Neural progenitor cell (in vitro differentiated cells): ENCODE results near the gene GUCA2B. TPM values are rescaled to one million over a fixed set of nuclear protein-coding genes. Genes with fewer than 3 reads are reported as not detected.

Experiments
- DNase-seq: peaks from one replicate; pipeline ENCODE4 v3.0.0-alpha.2; 2016; ENCODE audit warnings: low spot score
- H2AFZ ChIP-seq: fragments of 200-600 bp; sonication (generic); replicated peaks from 2 replicates; pipeline ENCODE4 v1.6.1; 2016; ENCODE audit warnings: antibody characterized with exemption
- H3F3A ChIP-seq: fragments of 200-600 bp; sonication (generic); 2 replicates; pipeline ENCODE4 v1.6.1; 2016; ENCODE audit warnings: antibody characterized with exemption, low read depth
- H3K27ac ChIP-seq: fragments of 200-600 bp; sonication (generic); 2 replicates; pipeline ENCODE4 v1.5.1; 2016; ENCODE audit warnings: mild to moderate bottlenecking
- H3K27me3 ChIP-seq: fragments of 200-600 bp; sonication (generic); 2 replicates; pipeline ENCODE4 v1.6.1; 2016; ENCODE audit warnings: mild to moderate bottlenecking, moderate library complexity
- H3K36me3 ChIP-seq: fragments of 200-600 bp; sonication (generic); 2 replicates; pipeline ENCODE4 v1.5.1; 2016
- H3K4me1 ChIP-seq: fragments of 200-600 bp; sonication (generic); 2 replicates; pipeline ENCODE4 v1.6.1; 2016; ENCODE audit warnings: mixed run types
- H3K4me2 ChIP-seq: fragments of 200-600 bp; sonication (generic); 2 replicates; pipeline ENCODE4 v1.6.1; 2016
- H3K4me3 ChIP-seq: fragments of 200-600 bp; sonication (generic); 2 replicates; pipeline ENCODE4 v1.5.1; 2016
- H3K79me2 ChIP-seq: fragments of 200-600 bp; sonication (generic); 2 replicates; pipeline ENCODE4 v1.6.1; 2016; ENCODE audit warnings: low read depth
- H3K9ac ChIP-seq: fragments of 200-600 bp; sonication (generic); 2 replicates; pipeline ENCODE4 v1.6.1; 2016
- H3K9me3 ChIP-seq: fragments of 200-600 bp; sonication (generic); 2 replicates; pipeline ENCODE4 v1.5.1; 2016; ENCODE audit warnings: low read depth
- H4K20me1 ChIP-seq: fragments of 200-600 bp; sonication (generic); 2 replicates; pipeline ENCODE4 v1.6.1; 2016; ENCODE audit warnings: low read depth
- H3K27ac Mint-ChIP-seq: 3 replicates; pipeline ENCODE4 v1.8.0; 2021; ENCODE audit warnings: mixed read lengths
- H3K27me3 Mint-ChIP-seq: 2 replicates; pipeline ENCODE4 v1.8.0; 2022; ENCODE audit warnings: low read depth, mild to moderate bottlenecking, inconsistent platforms, moderate library complexity, mixed read lengths; ENCODE audit not compliant: insufficient read depth
- H3K36me3 Mint-ChIP-seq: 3 replicates; pipeline ENCODE4 v1.8.0; 2021; ENCODE audit warnings: mixed read lengths
- H3K4me1 Mint-ChIP-seq: 3 replicates; pipeline ENCODE4 v1.8.0; 2021; ENCODE audit warnings: mixed read lengths
- H3K4me3 Mint-ChIP-seq: 3 replicates; pipeline ENCODE4 v1.8.0; 2021; ENCODE audit warnings: mild to moderate bottlenecking, moderate library complexity, mixed read lengths
- H3K9me3 Mint-ChIP-seq: 3 replicates; pipeline ENCODE4 v1.8.0; 2020; ENCODE audit warnings: mixed read lengths
- CTCF ChIP-seq: fragments of 200-600 bp; sonication (generic); IDR thresholded peaks from 2 replicates; pipeline ENCODE4 v1.5.1; 2017; ENCODE audit warnings: antibody characterized with exemption, mild to moderate bottlenecking
- EZH2 ChIP-seq: fragments of 200-600 bp; sonication (generic); IDR thresholded peaks from 2 replicates; pipeline ENCODE4 v1.6.1; 2017; ENCODE audit warnings: antibody characterized with exemption, mild to moderate bottlenecking, moderate library complexity
- EZH2phosphoT487 ChIP-seq: fragments of 200-600 bp; sonication (generic); IDR thresholded peaks from 2 replicates; pipeline ENCODE4 v1.6.1; 2017; ENCODE audit warnings: antibody characterized with exemption
- total RNA-seq: library from RNA; depleted of rRNA; stranded (reverse); fragments of >200 nt; gene quantifications from 2 replicates; pipeline ENCODE4 v1.2.3, GENCODE V29; 2015; ENCODE audit warnings: low replicate concordance

Gene GUCA2B
- total RNA-seq, 1 donor from 2014 or later = not detected

DNA sequence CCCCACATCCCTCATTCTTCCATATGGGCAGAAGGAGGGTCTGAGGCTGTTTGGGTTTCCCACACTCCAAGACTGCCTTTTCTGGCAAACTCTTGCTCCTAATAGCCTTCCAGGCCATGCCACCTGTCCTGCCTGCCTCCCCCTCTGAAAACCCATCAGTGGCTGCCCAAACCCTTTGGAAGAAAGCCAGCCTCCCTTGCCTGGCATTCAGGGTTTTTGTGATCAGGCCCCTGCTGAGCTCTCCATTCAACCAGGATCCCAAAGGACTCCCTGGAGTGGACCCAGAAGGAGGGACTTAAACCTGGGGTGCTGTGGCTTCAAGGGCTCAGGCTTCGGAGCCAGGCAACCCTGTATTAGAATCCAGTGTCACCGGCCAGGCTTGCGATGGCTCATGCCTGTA, 15.6 kb downstream of the GUCA2B start:
- H3K27me3 Mint-ChIP-seq = peaks cover 5% of the 10 kb centered on the region
- Histone ChIP-seq H3K9me3 (no peaks in the 10 kb centered on the region), H3F3A (peaks cover 3% of the 10 kb centered on the region), H3K9ac (no peak overlapping the region), H4K20me1 (no peaks in the 10 kb centered on the region), H3K27ac (no peak overlapping the region), H3K79me2 (no peaks in the 10 kb centered on the region), H3K4me1 (peaks cover 3% of the 10 kb centered on the region), H2AFZ (no peak overlapping the region), H3K27me3 (no peaks in the 10 kb centered on the region), H3K4me3 (no peak overlapping the region), H3K4me2 (no peak overlapping the region), H3K36me3 (no peaks in the 10 kb centered on the region)
- H3K4me3 Mint-ChIP-seq = no peak overlapping the region
- H3K27ac Mint-ChIP-seq = no peak overlapping the region
- H3K9me3 Mint-ChIP-seq = no peaks in the 10 kb centered on the region
- H3K4me1 Mint-ChIP-seq = peaks cover 8% of the 10 kb centered on the region
- H3K36me3 Mint-ChIP-seq = no peaks in the 10 kb centered on the region
- DNase-seq = no peak
- TF ChIP-seq CTCF (no peak), EZH2phosphoT487 (no peak), EZH2 (no peak)

DNA sequence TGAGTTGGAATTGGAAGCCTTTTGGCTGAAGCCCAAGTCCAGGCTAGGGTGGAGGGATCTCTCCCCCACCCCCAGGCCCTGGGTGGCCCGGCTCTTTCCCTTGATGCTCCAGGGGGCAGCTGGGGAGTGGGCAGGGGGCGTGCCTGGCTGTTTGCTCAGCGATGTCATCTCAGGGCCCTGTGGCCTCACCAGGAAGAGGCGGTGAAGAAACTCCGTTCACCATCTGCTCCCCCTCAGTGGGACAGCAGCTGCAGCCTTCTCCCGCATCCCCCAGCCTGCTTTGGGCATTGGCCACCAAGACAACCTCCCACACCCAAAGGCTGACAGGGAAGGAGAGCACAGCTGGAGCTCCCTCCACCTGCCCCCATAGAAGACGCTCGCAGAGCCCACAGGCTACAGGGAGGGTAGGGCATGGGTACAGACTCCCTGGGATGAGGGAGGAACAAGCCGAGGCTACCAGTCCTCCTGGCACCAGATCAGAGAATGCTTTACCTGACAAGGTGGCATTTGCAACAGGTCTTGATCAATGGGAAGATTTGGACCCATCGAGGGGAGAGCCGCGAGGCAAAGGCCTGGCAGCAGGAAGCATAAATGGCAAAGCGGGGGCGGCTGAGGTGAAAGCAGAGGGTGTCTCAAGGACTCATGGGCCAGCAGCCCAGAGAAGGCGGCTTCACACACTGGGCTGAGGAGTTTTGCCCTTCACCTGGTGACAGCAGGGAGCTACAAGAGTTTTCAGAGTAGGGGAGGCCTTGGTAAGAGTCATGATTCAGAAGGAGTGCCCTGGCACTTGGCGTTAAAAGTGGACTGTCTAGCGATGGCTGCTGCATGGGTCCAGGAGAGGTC, 17.8 kb downstream of the GUCA2B start:
- Histone ChIP-seq H3K36me3 (no peaks in the 10 kb centered on the region), H3F3A (peaks cover 3% of the 10 kb centered on the region), H3K4me2 (no peak overlapping the region), H3K79me2 (no peaks in the 10 kb centered on the region), H3K9me3 (no peaks in the 10 kb centered on the region), H3K27me3 (no peaks in the 10 kb centered on the region), H3K4me3 (no peak overlapping the region), H2AFZ (no peak overlapping the region), H4K20me1 (no peaks in the 10 kb centered on the region), H3K27ac (no peak overlapping the region), H3K9ac (no peak overlapping the region), H3K4me1 (peaks cover 3% of the 10 kb centered on the region)
- Mint-ChIP-seq H3K9me3 (no peaks in the 10 kb centered on the region), H3K36me3 (no peaks in the 10 kb centered on the region), H3K27me3 (peaks cover 7% of the 10 kb centered on the region), H3K4me3 (no peak overlapping the region), H3K4me1 (peaks cover 3% of the 10 kb centered on the region), H3K27ac (peak overlapping the region; percentile 72)
- TF ChIP-seq CTCF = no peak
- no peak for TF ChIP-seq EZH2
- DNase-seq = no peak

DNA sequence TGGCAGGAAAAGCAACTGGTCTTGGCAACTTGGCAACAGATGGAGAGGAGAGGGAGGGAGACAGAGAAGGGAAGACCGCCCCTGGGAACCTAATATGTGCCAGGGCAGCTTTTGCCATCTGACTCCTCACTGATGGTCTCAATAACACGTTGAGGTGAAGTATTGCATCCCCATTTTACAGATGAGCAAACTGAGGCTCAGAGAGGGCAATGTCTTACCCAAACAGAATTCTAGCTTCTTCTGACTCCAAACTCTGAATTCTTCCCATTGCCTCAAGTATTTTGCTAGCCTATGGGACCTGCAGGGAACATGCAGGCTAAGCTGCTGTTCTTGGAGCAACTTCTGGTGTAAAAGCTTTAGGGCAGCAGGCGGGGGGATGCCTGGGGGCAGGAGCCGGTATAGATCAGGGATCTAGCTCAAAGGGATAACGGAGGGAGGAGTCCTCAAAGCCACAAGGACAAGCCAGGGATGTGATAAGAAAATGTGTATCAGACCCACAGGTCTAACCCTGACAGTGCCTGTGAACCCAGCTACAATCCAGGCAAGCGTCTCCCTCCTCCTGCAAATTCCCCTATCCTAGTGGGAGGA, 18.6 kb downstream of the GUCA2B start:
- Mint-ChIP-seq H3K27ac (peak overlapping the region; percentile 81), H3K9me3 (no peaks in the 10 kb centered on the region), H3K36me3 (no peaks in the 10 kb centered on the region), H3K4me3 (no peak overlapping the region), H3K27me3 (peaks cover 7% of the 10 kb centered on the region), H3K4me1 (peaks cover 2% of the 10 kb centered on the region)
- Histone ChIP-seq H4K20me1 (no peaks in the 10 kb centered on the region), H3K27ac (no peak overlapping the region), H3K4me1 (peaks cover 3% of the 10 kb centered on the region), H3K4me3 (no peak overlapping the region), H3K79me2 (no peaks in the 10 kb centered on the region), H3F3A (peaks cover 3% of the 10 kb centered on the region), H3K36me3 (no peaks in the 10 kb centered on the region), H2AFZ (no peak overlapping the region), H3K9me3 (no peaks in the 10 kb centered on the region), H3K9ac (no peak overlapping the region), H3K27me3 (no peaks in the 10 kb centered on the region), H3K4me2 (no peak overlapping the region)
- no peak for TF ChIP-seq CTCF
- no peak for TF ChIP-seq EZH2phosphoT487
- no peak for TF ChIP-seq EZH2
- no peak for DNase-seq
